T-cell (primary cell): ENCODE measurements around the gene CNKSR1. TPM values are rescaled to one million over a fixed set of nuclear protein-coding genes. Genes with fewer than 3 reads are reported as not detected.

Source experiments
- ATAC-seq, 4 experiments: fragments of 200-7000 bp in 3 of 4; fragments of 150-1000 bp in 1 of 4; cut with Tn5 transposase; replicated peaks in 1 of 4; 1 replicate in 3 of 4; 2 replicates in 1 of 4; pipeline ENCODE4 v1.10.0; 2021; ENCODE audit warnings: moderate library complexity in 3 of 4, mild to moderate bottlenecking in 2 of 4, moderate number of reproducible peaks in 1 of 4
- CTCF ChIA-PET, 2 donors: fragments of 300-600 bp; sonication (Branson Sonifier 250); formaldehyde crosslinking; loops; one replicate each; lab custom pipeline; 2022; ENCODE audit warnings: antibody characterized with exemption in 2 of 2; lab: Charles Lee
- POLR2A ChIA-PET, 2 donors: fragments of 300-600 bp; sonication (Branson Sonifier 250); formaldehyde crosslinking; loops; one replicate each; lab custom pipeline; 2022; ENCODE audit warnings: antibody characterized with exemption in 2 of 2; lab: Charles Lee
- DNase-seq, 35 experiments: peaks; one replicate each; pipeline versions ENCODE4 v3.0.0 to v3.0.0-alpha.2; 2013 to 2023
- H3K27ac ChIP-seq: one replicate; pipeline ENCODE4 v1.5.1; 2013; ENCODE audit warnings: low read length
- H3K27me3 ChIP-seq, 2 experiments: replicated peaks in 1 of 2; 1 replicate in 1 of 2; 2 replicates in 1 of 2; pipeline versions ENCODE4 v1.6.1 to v1.7.0; 2013; ENCODE audit warnings: low read length in 1 of 2, mixed read lengths in 1 of 2; ENCODE audit not compliant: control insufficient read depth in 2 of 2, insufficient read depth in 2 of 2; ENCODE audit errors: extremely low read depth in 1 of 2
- H3K36me3 ChIP-seq, 2 donors: 1 replicate in 1 of 2; 2 replicates in 1 of 2; pipeline versions ENCODE4 v1.6.1 to v1.7.0; 2013; ENCODE audit warnings: low read length in 1 of 2; ENCODE audit not compliant: control insufficient read depth in 2 of 2, insufficient read depth in 1 of 2; ENCODE audit errors: extremely low read depth in 1 of 2
- H3K4me1 ChIP-seq, 2 experiments: 1 replicate in 1 of 2; 2 replicates in 1 of 2; pipeline versions ENCODE4 v1.6.1 to v1.7.0; 2013; ENCODE audit warnings: low read length in 2 of 2, mixed read lengths in 1 of 2; ENCODE audit not compliant: insufficient read depth in 2 of 2, control insufficient read depth in 1 of 2; ENCODE audit errors: extremely low read depth in 1 of 2
- H3K4me3 ChIP-seq, 2 donors: 1 replicate in 1 of 2; 2 replicates in 1 of 2; pipeline versions ENCODE4 v1.5.1 to v1.7.0; 2013; ENCODE audit warnings: mild to moderate bottlenecking in 2 of 2, low read length in 1 of 2, moderate library complexity in 1 of 2; ENCODE audit not compliant: control insufficient read depth in 1 of 2; ENCODE audit errors: extremely low read depth in 1 of 2
- H3K9me3 ChIP-seq: 2 replicates; pipeline ENCODE4 v1.7.0; 2013
- H3K27ac Mint-ChIP-seq, 2 donors: one replicate each; pipeline ENCODE4 v1.8.0; 2020 to 2021; ENCODE audit warnings: mild to moderate bottlenecking in 2 of 2, mixed read lengths in 2 of 2
- H3K27me3 Mint-ChIP-seq, 2 donors: one replicate each; pipeline ENCODE4 v1.8.0; 2021 to 2022; ENCODE audit warnings: mixed read lengths in 2 of 2
- H3K36me3 Mint-ChIP-seq: one replicate; pipeline ENCODE4 v1.8.0; 2021; ENCODE audit warnings: mixed read lengths
- H3K4me1 Mint-ChIP-seq, 3 donors: one replicate each; pipeline ENCODE4 v1.8.0; 2020 to 2022; ENCODE audit warnings: mixed read lengths in 3 of 3, mild to moderate bottlenecking in 1 of 3
- H3K4me3 Mint-ChIP-seq, 3 donors: one replicate each; pipeline ENCODE4 v1.8.0; 2020 to 2022; ENCODE audit warnings: mild to moderate bottlenecking in 3 of 3, mixed read lengths in 3 of 3, moderate library complexity in 3 of 3
- H3K9me3 Mint-ChIP-seq, 3 donors: one replicate each; pipeline ENCODE4 v1.8.0; 2020 to 2022; ENCODE audit warnings: mixed read lengths in 3 of 3
- WGBS: methylation state at CpG from one replicate; pipeline ENCODE4 v1.1.5; 2013; ENCODE audit warnings: missing lambda C conversion rate; ENCODE audit not compliant: insufficient coverage; 5-methylcytosine and 5-hydroxymethylcytosine counted together
- total RNA-seq, 35 experiments: library from RNA in 6 of 35; stranded (reverse) in 6 of 35; fragments of 120-200 nt in 1 of 35; gene quantifications; one replicate each; pipeline versions ENCODE4 v1.2.1 to v1.2.4 and lab custom pipeline; 2013 to 2026

Gene CNKSR1, protein sequence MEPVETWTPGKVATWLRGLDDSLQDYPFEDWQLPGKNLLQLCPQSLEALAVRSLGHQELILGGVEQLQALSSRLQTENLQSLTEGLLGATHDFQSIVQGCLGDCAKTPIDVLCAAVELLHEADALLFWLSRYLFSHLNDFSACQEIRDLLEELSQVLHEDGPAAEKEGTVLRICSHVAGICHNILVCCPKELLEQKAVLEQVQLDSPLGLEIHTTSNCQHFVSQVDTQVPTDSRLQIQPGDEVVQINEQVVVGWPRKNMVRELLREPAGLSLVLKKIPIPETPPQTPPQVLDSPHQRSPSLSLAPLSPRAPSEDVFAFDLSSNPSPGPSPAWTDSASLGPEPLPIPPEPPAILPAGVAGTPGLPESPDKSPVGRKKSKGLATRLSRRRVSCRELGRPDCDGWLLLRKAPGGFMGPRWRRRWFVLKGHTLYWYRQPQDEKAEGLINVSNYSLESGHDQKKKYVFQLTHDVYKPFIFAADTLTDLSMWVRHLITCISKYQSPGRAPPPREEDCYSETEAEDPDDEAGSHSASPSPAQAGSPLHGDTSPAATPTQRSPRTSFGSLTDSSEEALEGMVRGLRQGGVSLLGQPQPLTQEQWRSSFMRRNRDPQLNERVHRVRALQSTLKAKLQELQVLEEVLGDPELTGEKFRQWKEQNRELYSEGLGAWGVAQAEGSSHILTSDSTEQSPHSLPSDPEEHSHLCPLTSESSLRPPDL
- total RNA-seq (1 to 10 TPM; 2.9 to 6.8 (median 3.6) TPM), total RNA-seq (lab: John Stamatoyannopoulos, UW) (0.56 to 4.5 (median 2.6) reads per million in 29 experiments)
- total RNA-seq (2013) = 2.4 TPM

DNA sequence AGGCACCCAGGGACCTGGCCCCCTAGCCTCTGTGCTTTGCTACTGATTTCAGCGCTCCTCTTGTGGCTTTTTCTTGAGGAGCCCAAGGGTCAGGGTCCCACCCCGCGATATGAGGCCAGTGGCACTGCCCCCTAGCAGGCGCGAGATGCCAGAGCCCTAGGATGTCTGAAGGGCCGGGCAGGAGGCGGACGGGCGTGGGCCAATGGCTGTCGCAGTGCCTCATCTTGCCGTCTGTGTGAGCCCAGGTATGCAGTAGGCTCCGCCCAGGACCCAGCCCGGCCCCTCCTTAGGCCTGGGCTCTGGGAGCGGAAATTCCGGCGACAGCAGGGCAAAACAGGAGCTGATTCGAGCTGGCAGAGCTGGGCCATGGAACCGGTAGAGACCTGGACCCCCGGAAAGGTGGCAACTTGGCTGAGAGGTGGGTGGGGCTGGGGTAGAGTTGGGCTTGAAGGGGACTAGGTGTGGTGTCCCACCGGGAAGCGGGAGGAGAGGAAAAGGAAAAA, at the start of gene CNKSR1:
TSS of gene CNKSR1 (plus strand) at position 310 of the 503 bp plus-strand sequence. CDS start at position 367, 57 bp downstream.
- POLR2A ChIA-PET = no interaction called here
- CTCF ChIA-PET = no interaction called here

GRCh38 chr1:26129778-26130177, 47.5 kb upstream of the CNKSR1 start:
- Mint-ChIP-seq H3K9me3 (peaks cover 0 to 4% (median 0%) of the 10 kb centered on the region in 3 donors), H3K4me1 (peaks cover 34 to 38% (median 37%) of the 10 kb centered on the region in 3 donors), H3K27me3 (no peaks in the 10 kb centered on the region), H3K36me3 (no peaks in the 10 kb centered on the region), H3K27ac (no peak overlapping the region), H3K4me3 (no peak overlapping the region)
- no peak for DNase-seq
- WGBS = 96% methylated on average over 4 of the region's 4 CpGs
- H3K27me3 ChIP-seq = peaks cover 0 to 9% of the 10 kb centered on the region in 2 experiments
- CTCF ChIA-PET = interaction anchor here (0.5 to 1.8 kb wide), 8 partner anchors 9 to 744 kb away, joined by 3 to 13 read pairs (median 3); no protein-coding TSS in a partner anchor
- no peak overlapping the region for H3K4me3 ChIP-seq
- no peaks in the 10 kb centered on the region for H3K36me3 ChIP-seq
- H3K9me3 ChIP-seq = no peaks in the 10 kb centered on the region
- POLR2A ChIA-PET = interaction anchor here (0.6 to 1.0 kb wide), 3 partner anchors 145 to 307 kb away, joined by 3 to 9 read pairs (median 4); no protein-coding TSS in a partner anchor
- H3K27ac ChIP-seq = no peak overlapping the region
- ATAC-seq = no peak
- H3K4me1 ChIP-seq = peaks cover 21 to 28% of the 10 kb centered on the region in 2 experiments

More for the DNA sequence above, at the start of gene CNKSR1:
- H3K36me3 ChIP-seq = no peaks in the 10 kb centered on the region
- Mint-ChIP-seq H3K4me3 (peak within 1 kb of the TSS in 2 of 3 donors; percentile 41 to 60), H3K9me3 (no peaks in the 10 kb centered on the region), H3K27ac (no peak within 1 kb of the TSS), H3K4me1 (peaks cover 0 to 2% (median 0%) of the 10 kb centered on the region in 3 donors), H3K27me3 (no peaks in the 10 kb centered on the region), H3K36me3 (no peaks in the 10 kb centered on the region)
- no peak within 1 kb of the TSS for H3K4me3 ChIP-seq
- peaks cover 0 to 8% of the 10 kb centered on the region in 2 experiments for H3K4me1 ChIP-seq
- H3K9me3 ChIP-seq = no peaks in the 10 kb centered on the region
- 76% methylated on average over 19 of the region's 21 CpGs for WGBS
- ATAC-seq = peak in 2 of 4 experiments; percentile 54 to 61
- H3K27ac ChIP-seq = no peak within 1 kb of the TSS
- no peaks in the 10 kb centered on the region for H3K27me3 ChIP-seq
- DNase-seq = peak in 1 of 35 experiments; percentile 13

- Mint-ChIP-seq H3K36me3 (no peaks in the 10 kb centered on the region), H3K9me3 (peaks cover 0 to 4% (median 0%) of the 10 kb centered on the region in 3 donors), H3K27me3 (no peaks in the 10 kb centered on the region), H3K4me3 (no peak overlapping the region), H3K27ac (no peak overlapping the region), H3K4me1 (peaks cover 27 to 32% (median 29%) of the 10 kb centered on the region in 3 donors)
- Histone ChIP-seq H3K4me1 (peaks cover 21 to 27% of the 10 kb centered on the region in 2 experiments), H3K27ac (no peak overlapping the region), H3K4me3 (no peak overlapping the region), H3K9me3 (no peaks in the 10 kb centered on the region), H3K36me3 (no peaks in the 10 kb centered on the region), H3K27me3 (peaks cover 0 to 9% of the 10 kb centered on the region in 2 experiments)
- no CpG with 5 or more reads among the region's 1 CpG for WGBS
- ChIA-PET CTCF (interaction anchor here in 1 of 2 donors (0.6 to 1.2 kb wide), 3 partner anchors 9 to 627 kb away, joined by 3 to 4 read pairs (median 3); no protein-coding TSS in a partner anchor), POLR2A (no interaction called here)
- no peak for ATAC-seq
- DNase-seq = no peak
These were observed 46.6 kb upstream of the CNKSR1 start for GRCh38 chr1:26130695-26131094.

- Histone ChIP-seq H3K4me3 (no peak overlapping the region), H3K9me3 (no peaks in the 10 kb centered on the region), H3K27ac (no peak overlapping the region), H3K27me3 (peaks cover 0 to 9% of the 10 kb centered on the region in 2 experiments), H3K4me1 (peaks cover 12 to 14% of the 10 kb centered on the region in 2 experiments), H3K36me3 (no peaks in the 10 kb centered on the region)
- ChIA-PET POLR2A (interaction anchor here in 1 of 2 donors (0.6 kb wide), 1 partner anchor 376 kb away, joined by 6 read pairs; no protein-coding TSS in a partner anchor), CTCF (interaction anchor here (0.6 to 1.1 kb wide), 2 partner anchors 8 to 11 kb away, joined by 3 to 4 read pairs; no protein-coding TSS in a partner anchor)
- WGBS = 100% methylated on average over 1 of the region's 5 CpGs
- H3K9me3 Mint-ChIP-seq = peaks cover 0 to 4% (median 0%) of the 10 kb centered on the region in 3 donors
- no peak overlapping the region for H3K27ac Mint-ChIP-seq
- no peaks in the 10 kb centered on the region for H3K27me3 Mint-ChIP-seq
- ATAC-seq = no peak
- no peak for DNase-seq
- H3K4me1 Mint-ChIP-seq = peaks cover 13 to 17% (median 14%) of the 10 kb centered on the region in 3 donors
- no peak overlapping the region for H3K4me3 Mint-ChIP-seq
- no peaks in the 10 kb centered on the region for H3K36me3 Mint-ChIP-seq
These were observed 45.0 kb upstream of the CNKSR1 start for GRCh38 chr1:26132128-26132833.

GRCh38 chr1:26132834-26133167, 44.5 kb upstream of the CNKSR1 start:
- no peak overlapping the region for H3K4me3 ChIP-seq
- peaks cover 7 to 8% of the 10 kb centered on the region in 2 experiments for H3K4me1 ChIP-seq
- Mint-ChIP-seq H3K27ac (no peak overlapping the region), H3K4me3 (no peak overlapping the region), H3K27me3 (no peaks in the 10 kb centered on the region), H3K9me3 (peaks cover 0 to 4% (median 0%) of the 10 kb centered on the region in 3 donors), H3K36me3 (no peaks in the 10 kb centered on the region), H3K4me1 (peaks cover 8 to 11% (median 9%) of the 10 kb centered on the region in 3 donors)
- H3K9me3 ChIP-seq = no peaks in the 10 kb centered on the region
- H3K36me3 ChIP-seq = no peaks in the 10 kb centered on the region
- no peak for DNase-seq
- POLR2A ChIA-PET = interaction anchor here in 1 of 2 donors (0.6 kb wide), 1 partner anchor 375 kb away, joined by 6 read pairs; no protein-coding TSS in a partner anchor
- no peak for ATAC-seq
- H3K27me3 ChIP-seq = peaks cover 0 to 9% of the 10 kb centered on the region in 2 experiments
- CTCF ChIA-PET = interaction anchor here in 1 of 2 donors (0.6 kb wide), 1 partner anchor 8 kb away, joined by 4 read pairs; no protein-coding TSS in a partner anchor
- WGBS = 94% methylated on average over 2 of the region's 2 CpGs
- no peak overlapping the region for H3K27ac ChIP-seq
